DOHH2 (cell line): Measurements from ENCODE around the gene CFAP53.

ENCODE experiments used
- H3F3A ChIP-seq: fragments of 200-600 bp; sonication (generic), shearing (Covaris generic); 2 replicates; pipeline ENCODE4 v1.6.0; 2016; ENCODE audit warnings: antibody characterized with exemption, mild to moderate bottlenecking; ENCODE audit not compliant: control insufficient read depth, insufficient read depth
- H3K27ac ChIP-seq: fragments of 200-600 bp; sonication (generic); 2 replicates; pipeline ENCODE4 v1.5.1; 2014; ENCODE audit warnings: low read depth, mild to moderate bottlenecking, low read length, moderate library complexity
- H3K27me3 ChIP-seq: fragments of 200-600 bp; sonication (generic); 2 replicates; pipeline ENCODE4 v1.6.1; 2014; ENCODE audit warnings: mild to moderate bottlenecking, low read length, mixed read lengths; ENCODE audit not compliant: control insufficient read depth
- H3K36me3 ChIP-seq: fragments of 200-600 bp; sonication (generic); 2 replicates; pipeline ENCODE4 v1.6.1; 2014; ENCODE audit warnings: mild to moderate bottlenecking, low read length, moderate library complexity, mixed read lengths; ENCODE audit not compliant: control insufficient read depth
- H3K4me1 ChIP-seq: fragments of 200-600 bp; sonication (generic); 2 replicates; pipeline ENCODE4 v1.6.1; 2014; ENCODE audit warnings: mild to moderate bottlenecking, low read length, mixed read lengths; ENCODE audit not compliant: control insufficient read depth
- H3K4me2 ChIP-seq: fragments of 200-600 bp; sonication (generic); 2 replicates; pipeline ENCODE4 v1.6.0; 2014; ENCODE audit warnings: mild to moderate bottlenecking, low read length, moderate library complexity
- H3K4me3 ChIP-seq: fragments of 200-600 bp; sonication (generic); 2 replicates; pipeline ENCODE4 v1.5.1; 2014; ENCODE audit warnings: mild to moderate bottlenecking, low read length, mixed read lengths
- H3K79me2 ChIP-seq: fragments of 200-600 bp; sonication (generic); 2 replicates; pipeline ENCODE4 v1.6.1; 2014; ENCODE audit warnings: mild to moderate bottlenecking, low read length, mixed read lengths; ENCODE audit not compliant: control insufficient read depth
- H3K9me2 ChIP-seq: fragments of 200-600 bp; sonication (generic); replicated peaks from 2 replicates; pipeline ENCODE4 v1.6.1; 2014; ENCODE audit warnings: mild to moderate bottlenecking, low read length, mixed read lengths; ENCODE audit not compliant: control insufficient read depth
- H3K9me3 ChIP-seq: fragments of 200-600 bp; sonication (generic); 2 replicates; pipeline ENCODE4 v1.6.1; 2014; ENCODE audit warnings: antibody characterized with exemption, low read length, mixed read lengths; ENCODE audit not compliant: control insufficient read depth, insufficient read depth
- H4K20me1 ChIP-seq: fragments of 200-600 bp; sonication (generic); 2 replicates; pipeline ENCODE4 v1.6.0; 2014; ENCODE audit warnings: low read depth, mild to moderate bottlenecking, antibody characterized with exemption, low read length, moderate library complexity; ENCODE audit not compliant: control insufficient read depth, insufficient read depth
- CTCF ChIP-seq: fragments of 200-600 bp; sonication (generic); IDR thresholded peaks from one replicate; pipeline ENCODE4 v1.5.1; 2014; ENCODE audit warnings: antibody characterized with exemption, mild to moderate bottlenecking, low read depth, low read length; ENCODE audit not compliant: poor library complexity, severe bottlenecking
- EZH2phosphoT487 ChIP-seq: fragments of 200-600 bp; sonication (generic); IDR thresholded peaks from 2 replicates; pipeline ENCODE4 v1.6.1; 2017; ENCODE audit warnings: borderline replicate concordance, mild to moderate bottlenecking, antibody characterized with exemption, low read length, moderate library complexity, mixed read lengths

CFAP53 gene

GRCh38 chr18:50201476-50202018 is 64.7 kb downstream of the CFAP53 start:
- H3K4me2 ChIP-seq, result no peak overlapping the region
- H3K36me3 ChIP-seq, result no peaks in the 10 kb centered on the region
- no peaks in the 10 kb centered on the region for H3K9me3 ChIP-seq
- H4K20me1 ChIP-seq, result no peaks in the 10 kb centered on the region
- H3K4me3 ChIP-seq, result no peak overlapping the region
- no peaks in the 10 kb centered on the region for H3K9me2 ChIP-seq
- H3F3A ChIP-seq, result no peaks in the 10 kb centered on the region
- H3K27ac ChIP-seq, result no peak overlapping the region
- H3K79me2 ChIP-seq, result no peaks in the 10 kb centered on the region
- peaks cover 27% of the 10 kb centered on the region for H3K27me3 ChIP-seq
- 0 out of 2 replicates have a peak, but pooled peaks cover 3% of the 10 kb centered on the region for H3K4me1 ChIP-seq
- TF ChIP-seq CTCF (no peak), EZH2phosphoT487 (no peak)

DNA sequence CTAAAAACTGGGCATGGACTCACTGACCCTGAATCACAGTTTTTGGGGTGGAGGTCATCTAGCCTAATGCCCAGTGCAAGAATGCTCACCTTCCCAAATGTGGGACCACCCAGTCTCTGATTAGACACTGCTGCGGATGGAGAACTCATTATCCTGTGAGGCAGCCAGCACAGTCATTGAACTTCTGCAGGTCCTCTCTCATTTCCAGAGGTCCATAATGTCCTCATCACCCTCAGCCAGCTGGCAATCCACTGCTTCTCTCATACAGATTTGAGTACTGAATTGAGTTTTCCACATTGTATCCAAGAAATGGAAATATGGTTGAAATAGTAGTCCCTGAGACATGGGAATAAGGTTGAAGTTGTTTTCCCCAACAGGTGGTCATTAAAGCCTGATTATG is 66.4 kb downstream of the CFAP53 start:
- Histone ChIP-seq H3K27me3 (peaks cover 36% of the 10 kb centered on the region), H3K4me1 (peaks cover 6% of the 10 kb centered on the region; the same call in 1 of the 2 replicates), H3K9me3 (no peaks in the 10 kb centered on the region), H3K27ac (no peak overlapping the region), H3K4me2 (no peak overlapping the region), H3K79me2 (no peaks in the 10 kb centered on the region), H3F3A (no peaks in the 10 kb centered on the region), H3K36me3 (no peaks in the 10 kb centered on the region), H4K20me1 (no peaks in the 10 kb centered on the region), H3K4me3 (no peak overlapping the region), H3K9me2 (no peaks in the 10 kb centered on the region)
- TF ChIP-seq EZH2phosphoT487 (no peak), CTCF (no peak)

DNA sequence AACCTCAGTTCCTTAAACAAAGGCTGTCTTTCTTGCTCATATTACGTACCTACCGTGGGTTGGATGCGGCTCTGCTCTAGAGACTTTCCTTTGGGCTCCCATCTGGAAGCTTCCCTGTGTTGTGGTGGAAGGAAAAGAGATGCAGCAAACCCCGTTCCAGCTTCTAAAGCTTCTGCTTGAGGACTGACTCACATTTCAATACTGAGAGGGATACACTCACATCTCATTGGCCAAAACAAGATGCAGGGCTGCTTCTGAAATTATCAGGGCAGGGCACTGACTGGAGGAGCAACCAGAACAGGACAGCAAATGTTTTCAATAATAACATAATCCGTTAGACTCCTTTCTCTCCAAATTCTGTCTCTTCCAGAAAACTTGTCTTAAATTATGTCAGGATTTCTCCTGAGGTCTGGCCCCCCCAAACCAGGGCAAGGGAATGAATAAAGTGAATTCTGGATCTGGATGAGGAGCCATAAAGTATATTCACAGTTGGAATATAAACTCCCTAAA is 66.9 kb downstream of the CFAP53 start:
- H3K27me3 ChIP-seq, result peaks cover 36% of the 10 kb centered on the region
- H3K9me2 ChIP-seq, result no peaks in the 10 kb centered on the region
- H3K4me2 ChIP-seq, result no peak overlapping the region
- no peak overlapping the region for H3K27ac ChIP-seq
- H3K4me3 ChIP-seq, result no peak overlapping the region
- TF ChIP-seq CTCF (no peak), EZH2phosphoT487 (no peak)
- H3K4me1 ChIP-seq, result peaks cover 6% of the 10 kb centered on the region; the same call in 1 of the 2 replicates
- H4K20me1 ChIP-seq, result no peaks in the 10 kb centered on the region
- no peaks in the 10 kb centered on the region for H3K36me3 ChIP-seq
- no peaks in the 10 kb centered on the region for H3F3A ChIP-seq
- H3K79me2 ChIP-seq, result no peaks in the 10 kb centered on the region
- H3K9me3 ChIP-seq, result no peaks in the 10 kb centered on the region
